Endometrial microvascular endothelial cells (primary cell): ENCODE measurements around the gene AFG3L2. TPM values are rescaled to one million over a fixed set of nuclear protein-coding genes. Genes with fewer than 3 reads are reported as not detected.

Source experiments
- in situ Hi-C: cut with HindIII; loops from 2 replicates; pipeline ENCODE4 v1.10.0; 2017; ENCODE audit warnings: low sequenced_read_pairs, low pct_unique_long_range_greater_than_20kb; ENCODE audit errors: inconsistent ontology term
- total RNA-seq: library from RNA; depleted of rRNA; stranded (reverse); fragments of >200 nt; gene quantifications from one replicate; pipeline ENCODE4 v1.2.3, GENCODE V29; 2015; ENCODE audit errors: inconsistent ontology term

AFG3L2 gene
- total RNA-seq, 1 donor from 2014 or later, result 50.6 TPM

DNA sequence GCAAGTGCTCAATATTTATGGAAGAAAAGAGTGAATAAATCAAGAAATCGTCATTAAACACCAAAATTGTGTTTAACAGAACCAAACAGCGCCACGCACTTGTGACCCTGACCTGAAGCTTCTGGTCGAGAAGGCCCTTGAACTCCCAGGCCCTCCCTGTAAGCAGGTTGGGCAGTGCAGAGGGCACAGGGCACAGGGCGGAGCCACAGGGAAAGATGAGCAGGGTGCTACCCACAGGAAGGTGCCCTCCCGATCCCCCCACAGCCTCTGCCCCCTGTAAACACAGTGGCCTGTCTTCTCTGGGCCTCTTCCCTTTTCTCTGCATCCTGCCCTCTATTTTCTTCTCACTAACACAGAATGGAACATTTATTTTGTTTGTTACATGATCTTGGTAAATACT lies 85.9 kb downstream of the AFG3L2 start:
- in situ Hi-C loops, result loop anchor here (10.0 kb wide), 1 partner anchor 46 kb away; no protein-coding TSS in a partner anchor

DNA sequence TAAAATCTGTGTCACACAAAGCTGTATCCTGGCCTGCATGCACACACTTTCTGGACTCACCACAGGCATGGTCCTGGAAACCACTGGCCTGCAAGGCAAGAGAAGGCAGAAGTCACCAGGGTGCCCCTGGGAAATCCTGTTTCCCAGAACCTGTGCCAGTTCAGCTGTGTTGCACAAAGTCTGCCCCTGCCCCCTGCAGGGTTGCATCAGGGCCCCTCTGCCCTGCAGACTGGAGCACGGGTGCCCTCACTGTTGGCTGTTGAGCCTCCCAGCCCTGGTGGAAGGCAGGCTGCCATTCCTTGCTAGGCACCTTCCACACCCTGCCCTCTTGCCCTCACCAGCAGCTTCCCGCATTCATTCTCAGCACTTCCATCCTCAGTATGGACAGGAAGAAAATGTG lies 86.9 kb downstream of the AFG3L2 start:
- in situ Hi-C loops, result loop anchor here (10.0 kb wide), 1 partner anchor 45 kb away; no protein-coding TSS in a partner anchor

DNA sequence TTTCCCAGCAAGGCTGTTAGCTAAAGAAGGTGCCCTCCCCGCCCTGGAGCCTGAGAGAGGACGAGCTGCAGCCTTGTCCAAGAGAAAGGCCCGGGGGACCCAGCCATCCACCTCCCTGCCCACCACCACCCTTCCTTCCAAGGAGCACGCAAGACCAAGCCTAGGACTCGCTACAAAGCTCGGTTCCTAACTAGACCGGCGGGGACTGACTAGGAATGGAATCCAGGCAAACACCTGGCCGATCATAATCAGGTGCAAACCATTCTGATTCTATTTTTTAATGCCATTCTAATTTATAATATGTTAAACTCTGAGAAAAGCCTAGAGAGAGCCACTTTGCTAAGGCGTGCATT lies 88.6 kb downstream of the AFG3L2 start:
- in situ Hi-C loops, result no loop called here

DNA sequence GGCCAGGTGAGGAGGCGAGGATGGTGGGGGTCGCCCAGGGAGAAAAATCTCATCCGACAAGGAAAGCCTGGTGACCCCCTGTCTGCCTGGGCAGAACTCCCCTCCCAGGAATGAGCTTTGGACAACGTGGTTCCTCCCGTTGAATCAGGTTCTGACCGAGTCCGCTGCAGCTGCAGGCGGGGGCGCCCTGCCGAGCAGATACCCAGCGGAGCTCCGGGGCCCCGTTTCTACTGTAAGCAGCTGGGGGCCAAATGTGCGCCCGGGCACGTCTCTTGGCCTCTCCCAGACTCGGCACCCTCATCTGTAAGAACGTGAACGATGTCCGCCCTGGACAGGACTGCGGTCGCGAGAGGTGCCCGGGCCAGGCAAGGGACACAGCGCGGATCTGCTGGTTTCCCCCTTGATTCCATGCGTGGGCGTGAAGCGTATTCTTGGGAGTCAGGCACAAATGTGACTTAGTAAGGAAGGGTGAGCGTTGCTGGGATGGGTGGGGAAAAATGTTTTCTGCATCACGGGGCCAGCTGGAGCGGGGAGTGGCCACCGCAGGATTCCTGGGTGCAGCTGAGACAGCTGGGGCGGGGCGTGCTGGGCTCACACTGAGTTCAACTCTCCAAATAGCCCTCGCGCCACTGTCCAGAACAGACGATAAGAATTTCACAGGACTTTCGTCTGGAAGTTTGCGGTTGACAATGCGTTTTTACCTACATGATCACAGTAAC lies 89.2 kb downstream of the AFG3L2 start:
- in situ Hi-C loops, result no loop called here

DNA sequence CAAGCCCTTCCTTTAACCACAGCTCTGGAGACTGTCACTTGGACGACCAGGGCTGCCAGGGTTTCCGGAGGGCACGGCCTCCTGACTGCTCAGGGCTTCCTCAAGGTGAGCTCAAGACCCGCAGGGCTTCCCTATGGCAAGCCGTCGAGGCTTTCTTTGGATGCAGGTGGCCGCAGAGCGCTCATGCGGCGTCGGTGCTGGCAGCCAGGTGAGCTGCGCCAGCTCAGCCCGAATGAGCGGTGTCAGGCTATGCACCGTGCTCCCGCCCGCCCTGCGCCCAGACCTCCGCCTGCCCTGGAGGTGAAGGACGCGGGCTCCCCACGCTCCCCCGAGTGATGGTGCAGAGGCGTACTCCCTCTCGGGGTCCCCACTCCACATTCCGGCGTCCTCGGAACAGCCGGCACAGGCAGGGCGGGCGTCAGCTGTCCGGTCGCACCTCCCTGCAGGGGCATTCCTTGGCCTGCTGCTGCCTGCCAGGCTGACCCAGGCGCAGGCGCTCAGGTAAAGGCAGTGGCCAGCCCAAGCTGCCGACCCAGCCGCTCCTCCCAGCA lies 89.8 kb downstream of the AFG3L2 start:
- in situ Hi-C loops, result no loop called here

DNA sequence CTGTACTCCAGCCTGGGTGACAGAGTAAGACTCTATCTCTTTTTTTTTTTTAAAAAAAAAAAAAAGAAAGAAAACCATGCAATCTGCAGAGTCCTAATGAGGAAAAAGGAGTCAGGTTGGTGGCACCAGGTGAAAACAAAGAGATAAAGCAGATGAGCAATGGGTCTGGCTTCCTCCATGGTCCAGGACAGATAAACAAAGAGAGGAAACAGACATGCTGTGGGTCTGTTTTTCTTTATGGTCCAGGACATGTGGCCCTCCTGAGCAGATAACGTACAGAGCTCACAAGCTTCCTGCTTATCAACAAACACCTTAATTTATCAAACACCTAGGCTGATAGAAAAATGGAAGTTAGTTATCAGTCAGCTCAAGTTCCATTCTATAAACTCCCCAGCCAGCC lies 93.4 kb downstream of the AFG3L2 start:
- in situ Hi-C loops, result no loop called here

DNA sequence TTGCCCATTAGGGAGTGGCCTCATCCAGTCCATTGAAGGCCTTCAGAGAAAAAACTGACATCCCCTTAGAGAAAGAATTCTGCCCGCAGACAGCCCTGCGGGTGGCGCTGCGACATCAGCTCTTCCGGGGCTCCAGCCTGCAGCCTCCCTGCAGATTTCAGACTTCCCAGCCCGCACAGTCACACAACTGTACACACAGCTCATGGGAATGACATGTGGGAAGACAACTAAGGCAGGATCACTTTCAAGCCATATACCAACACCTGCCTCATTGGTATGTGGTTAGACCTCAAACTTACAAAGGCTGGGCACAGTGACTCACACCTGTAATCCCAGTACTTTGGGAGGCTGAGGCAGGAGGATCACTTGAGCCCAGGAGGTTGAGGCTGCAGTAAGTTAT lies 93.8 kb downstream of the AFG3L2 start:
- in situ Hi-C loops, result no loop called here

DNA sequence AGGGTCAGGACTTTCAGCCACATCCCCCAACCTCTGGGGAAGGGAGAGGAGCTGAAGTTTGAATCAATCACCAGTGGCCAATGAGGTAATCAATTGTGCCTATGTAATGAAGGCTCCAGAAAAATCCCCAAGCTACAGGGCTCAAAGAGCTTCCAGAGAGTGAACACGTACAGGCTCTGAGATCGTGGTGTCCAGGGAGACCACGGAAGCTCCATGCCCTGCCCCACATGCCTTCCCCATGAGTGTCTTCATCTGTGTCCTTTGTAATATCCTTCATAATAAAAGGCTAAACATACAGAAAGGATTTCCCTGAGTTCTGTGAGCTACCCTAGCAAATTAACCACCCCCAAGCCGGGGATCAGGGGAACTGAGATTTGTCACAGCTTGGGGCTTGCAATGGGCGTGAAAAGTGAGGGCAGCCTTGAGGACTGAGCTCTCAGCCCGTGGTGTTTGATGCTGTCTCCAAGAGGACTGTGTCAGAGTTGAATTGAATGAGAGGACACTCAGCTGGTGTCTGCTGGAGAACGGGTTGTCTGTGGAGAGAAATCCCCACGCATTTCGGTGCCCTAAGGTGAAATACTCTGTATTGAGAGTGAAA lies 94.5 kb downstream of the AFG3L2 start:
- in situ Hi-C loops, result no loop called here

DNA sequence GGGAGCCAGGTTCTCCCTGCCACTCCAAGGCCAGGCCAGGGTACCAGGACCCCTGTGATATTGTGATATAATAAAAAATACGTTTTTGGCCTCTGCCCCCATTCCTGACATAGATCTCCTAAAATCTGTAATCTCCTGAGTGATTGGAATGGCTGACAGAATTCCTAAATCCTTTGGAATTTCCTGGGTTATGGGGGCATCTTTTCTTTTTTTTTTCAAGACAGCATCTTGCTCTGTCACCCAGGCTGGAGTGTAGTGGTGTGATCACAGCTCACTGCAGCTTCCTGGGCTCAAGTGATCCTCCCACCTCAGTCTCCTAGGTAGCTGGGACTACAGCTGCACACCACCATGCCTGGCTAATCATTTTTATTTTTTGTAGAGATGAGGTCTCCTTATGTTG lies 95.2 kb downstream of the AFG3L2 start:
- in situ Hi-C loops, result no loop called here

DNA sequence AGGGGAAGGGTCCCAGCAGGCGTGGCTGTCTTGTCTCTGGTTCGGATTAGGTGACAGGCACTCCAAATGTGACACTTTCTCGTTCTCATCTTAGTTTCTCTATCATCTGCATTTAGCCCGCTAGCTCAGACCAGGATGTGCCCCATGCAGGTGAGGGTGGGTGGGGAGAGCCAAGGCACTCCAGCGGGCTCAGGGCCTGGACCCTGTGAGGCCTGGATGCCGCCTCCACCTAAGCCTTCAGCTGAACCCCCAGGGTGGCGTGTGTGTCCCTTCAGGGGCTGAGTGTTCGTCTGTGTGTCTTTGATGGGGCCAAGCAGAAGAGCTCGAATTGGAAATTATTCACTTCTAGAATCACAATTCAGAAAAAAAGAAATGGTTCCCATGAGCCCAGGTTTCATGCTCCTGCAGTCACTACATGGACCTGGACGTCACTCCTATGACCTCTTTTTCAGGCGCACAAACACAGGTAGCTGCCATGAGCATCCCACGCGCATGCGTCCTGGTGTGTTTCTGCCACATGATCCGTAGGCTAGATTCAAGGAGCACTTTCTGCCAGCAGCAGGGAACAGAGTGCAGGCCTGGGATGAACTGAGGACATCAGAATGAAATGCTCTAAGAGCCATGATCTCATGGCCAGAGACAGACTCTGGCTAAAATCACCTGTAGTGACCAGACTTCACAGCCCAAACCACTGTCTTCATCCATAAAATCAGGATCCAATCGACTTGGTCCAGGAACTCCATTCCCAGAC lies 97.1 kb downstream of the AFG3L2 start:
- in situ Hi-C loops, result no loop called here

Other genes starting within 250 kb of the AFG3L2 start
- not detected for gene CIDEA, start 122.9 kb downstream of the AFG3L2 start, total RNA-seq
- gene TUBB6, start 69.0 kb downstream of the AFG3L2 start, total RNA-seq, result 1,253 TPM
- gene PRELID3A, start 30.7 kb upstream of the AFG3L2 start, total RNA-seq, result 0.84 TPM